ENCODE results near the gene RAB4A. TPM values are rescaled to one million over a fixed set of nuclear protein-coding genes. Genes with fewer than 3 reads are reported as not detected.
A peak's percentile ranks its signal among the peaks of the same experiment; 100 is the strongest.

Gene RAB4A
- total and polyA plus RNA-seq, 2 of the 13 experiments (the other 11 are each of a cell fraction or from before 2014, with no cell fraction given), result 56.0 to 80.1 TPM

- no peak for TF ChIP-seq MLLT10 (CRISPR knock-in tag; IDR thresholded peaks at IDR 0.05)
- TF ChIP-seq ZNF567 (CRISPR knock-in tag; IDR thresholded peaks at IDR 0.05; ENCODE audit: borderline replicate concordance), result no peak
- TF ChIP-seq KDM6A (CRISPR knock-in tag; IDR thresholded peaks at IDR 0.05; ENCODE audit: low read depth), result no peak
- TF ChIP-seq ZNF296 (CRISPR knock-in tag; conservative IDR thresholded peaks at IDR 0.05), result no peak
- no peak for TF ChIP-seq ZNF414 (CRISPR knock-in tag; IDR thresholded peaks at IDR 0.05)
- no peak for TF ChIP-seq CCAR2 (optimal IDR thresholded peaks at IDR 0.05; ENCODE audit: low read depth, low read length)
- TF ChIP-seq GFI1 (CRISPR knock-in tag; IDR thresholded peaks at IDR 0.05; ENCODE audit: borderline replicate concordance), result no peak
- no peak for TF ChIP-seq GPN1 (CRISPR knock-in tag; IDR thresholded peaks at IDR 0.05; ENCODE audit: borderline replicate concordance)
- no peak for TF ChIP-seq RNF2 (conservative IDR thresholded peaks at IDR 0.05; ENCODE audit: low read depth)
- TF ChIP-seq TRIM22 (IDR thresholded peaks at IDR 0.05), result no peak
- TF ChIP-seq MAX (IDR thresholded peaks at IDR 0.05), result peak; percentile 53; the same call in 1 of the 2 replicates
- no peak for TF ChIP-seq FOXA1 (IDR thresholded peaks at IDR 0.05)
- TF ChIP-seq FOXA1 (CRISPR knock-in tag; IDR thresholded peaks at IDR 0.05), result no peak
- TF ChIP-seq TCF7 (IDR thresholded peaks at IDR 0.05; ENCODE audit: low read depth), result 0 out of 2 replicates have a peak, but pooled peaks have one; percentile 12
- TF ChIP-seq ZBTB42 (CRISPR knock-in tag; IDR thresholded peaks at IDR 0.05), result no peak
- TF ChIP-seq ZNF431 (CRISPR knock-in tag; IDR thresholded peaks at IDR 0.05; ENCODE audit: borderline replicate concordance, low read depth), result no peak
- TF ChIP-seq ATF1 (CRISPR knock-in tag; IDR thresholded peaks at IDR 0.05), result 0 out of 2 replicates have a peak, but pooled peaks have one; percentile 30
- TF ChIP-seq GMEB2 (CRISPR knock-in tag; IDR thresholded peaks at IDR 0.05; ENCODE audit: low read depth), result no peak
- no peak for TF ChIP-seq FOXO4 (CRISPR knock-in tag; conservative IDR thresholded peaks at IDR 0.05)
- no peak for TF ChIP-seq ZNF83 (CRISPR knock-in tag; IDR thresholded peaks at IDR 0.05; ENCODE audit: borderline replicate concordance)
- TF ChIP-seq ZBTB26 (CRISPR knock-in tag; IDR thresholded peaks at IDR 0.05; ENCODE audit: borderline replicate concordance), result no peak
- no peak for TF ChIP-seq ZNF550 (CRISPR knock-in tag; IDR thresholded peaks at IDR 0.05; ENCODE audit: borderline replicate concordance)
- TF ChIP-seq ZNF556 (CRISPR knock-in tag; IDR thresholded peaks at IDR 0.05; ENCODE audit: borderline replicate concordance), result no peak
These were observed 17.5 kb upstream of the RAB4A start (continued) for GRCh38 chr1:229253151-229253974.

Data from HepG2 (cell line).